Parathyroid adenoma (tissue), 2 donors: ENCODE data around the gene NLGN1.

ENCODE experiments used
- H2AFZ ChIP-seq: fragments of 300-600 bp; sonication (generic); one replicate; pipeline ENCODE4 v1.7.0; 2017; ENCODE audit warnings: antibody characterized with exemption, mild to moderate bottlenecking
- H3K27ac ChIP-seq: fragments of 300-600 bp; sonication (generic); one replicate; pipeline ENCODE4 v1.7.0; 2017
- H3K27me3 ChIP-seq: fragments of 300-600 bp; sonication (generic); one replicate; pipeline ENCODE4 v1.7.0; 2017; ENCODE audit warnings: low read length; ENCODE audit not compliant: control insufficient read depth, insufficient read depth
- H3K36me3 ChIP-seq: fragments of 300-600 bp; sonication (generic); one replicate; pipeline ENCODE4 v1.7.0; 2017; ENCODE audit warnings: low read length; ENCODE audit not compliant: control insufficient read depth, insufficient read depth
- H3K4me1 ChIP-seq: fragments of 300-600 bp; sonication (generic); one replicate; pipeline ENCODE4 v1.7.0; 2017; ENCODE audit warnings: control low read depth
- H3K4me2 ChIP-seq: fragments of 300-600 bp; sonication (generic); one replicate; pipeline ENCODE4 v1.7.0; 2017; ENCODE audit warnings: low read length
- H3K4me3 ChIP-seq: fragments of 300-600 bp; sonication (generic); one replicate; pipeline ENCODE4 v1.7.0; 2017; ENCODE audit warnings: low read depth, low read length
- H3K79me2 ChIP-seq: fragments of 300-600 bp; sonication (generic); one replicate; pipeline ENCODE4 v1.7.0; 2017; ENCODE audit warnings: control low read depth
- H3K9ac ChIP-seq: fragments of 300-600 bp; sonication (generic); one replicate; pipeline ENCODE4 v1.7.0; 2017; ENCODE audit warnings: mild to moderate bottlenecking
- H3K9me3 ChIP-seq: fragments of 300-600 bp; sonication (generic); one replicate; pipeline ENCODE4 v1.7.0; 2017; ENCODE audit warnings: low read length; ENCODE audit not compliant: control insufficient read depth
- TF ChIP-seq, protein P1 (sequence below): fragments of 300-600 bp; sonication (generic); IDR thresholded peaks from one replicate; pipeline ENCODE4 v1.7.0; 2017; ENCODE audit warnings: antibody characterized with exemption, mild to moderate bottlenecking
- donor health status: primary hyperparathyroidism.

The NLGN1 gene

DNA sequence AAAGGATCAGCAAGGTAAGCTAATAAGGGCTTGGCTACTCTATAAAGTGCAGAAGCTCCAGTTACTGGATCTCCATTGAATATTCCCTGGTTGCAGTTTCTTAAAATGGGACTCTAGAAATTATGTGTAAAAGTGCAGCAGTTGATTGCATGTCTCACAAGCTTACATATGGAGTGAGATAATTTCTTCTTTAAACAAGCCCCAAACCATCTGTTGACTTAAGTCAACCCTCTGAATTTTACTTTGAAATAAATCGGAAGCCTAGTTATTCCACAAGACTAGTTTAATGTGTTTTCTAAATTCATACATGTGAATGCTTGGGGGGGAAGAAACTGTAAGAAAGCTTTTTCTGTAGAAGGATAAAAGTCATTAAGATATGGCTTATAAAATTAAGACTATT lies 664.2 kb downstream of the NLGN1 start:
- no peaks in the 10 kb centered on the region for H3K9me3 ChIP-seq
- no peak overlapping the region for H3K4me2 ChIP-seq
- TF ChIP-seq, protein P1, sequence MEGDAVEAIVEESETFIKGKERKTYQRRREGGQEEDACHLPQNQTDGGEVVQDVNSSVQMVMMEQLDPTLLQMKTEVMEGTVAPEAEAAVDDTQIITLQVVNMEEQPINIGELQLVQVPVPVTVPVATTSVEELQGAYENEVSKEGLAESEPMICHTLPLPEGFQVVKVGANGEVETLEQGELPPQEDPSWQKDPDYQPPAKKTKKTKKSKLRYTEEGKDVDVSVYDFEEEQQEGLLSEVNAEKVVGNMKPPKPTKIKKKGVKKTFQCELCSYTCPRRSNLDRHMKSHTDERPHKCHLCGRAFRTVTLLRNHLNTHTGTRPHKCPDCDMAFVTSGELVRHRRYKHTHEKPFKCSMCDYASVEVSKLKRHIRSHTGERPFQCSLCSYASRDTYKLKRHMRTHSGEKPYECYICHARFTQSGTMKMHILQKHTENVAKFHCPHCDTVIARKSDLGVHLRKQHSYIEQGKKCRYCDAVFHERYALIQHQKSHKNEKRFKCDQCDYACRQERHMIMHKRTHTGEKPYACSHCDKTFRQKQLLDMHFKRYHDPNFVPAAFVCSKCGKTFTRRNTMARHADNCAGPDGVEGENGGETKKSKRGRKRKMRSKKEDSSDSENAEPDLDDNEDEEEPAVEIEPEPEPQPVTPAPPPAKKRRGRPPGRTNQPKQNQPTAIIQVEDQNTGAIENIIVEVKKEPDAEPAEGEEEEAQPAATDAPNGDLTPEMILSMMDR = no peak
- no peak overlapping the region for H3K4me3 ChIP-seq
- no peak overlapping the region for H3K9ac ChIP-seq
- no peak overlapping the region for H2AFZ ChIP-seq
- no peaks in the 10 kb centered on the region for H3K36me3 ChIP-seq
- no peaks in the 10 kb centered on the region for H3K79me2 ChIP-seq
- H3K27ac ChIP-seq = no peak overlapping the region
- no peaks in the 10 kb centered on the region for H3K27me3 ChIP-seq
- H3K4me1 ChIP-seq = no peaks in the 10 kb centered on the region

DNA sequence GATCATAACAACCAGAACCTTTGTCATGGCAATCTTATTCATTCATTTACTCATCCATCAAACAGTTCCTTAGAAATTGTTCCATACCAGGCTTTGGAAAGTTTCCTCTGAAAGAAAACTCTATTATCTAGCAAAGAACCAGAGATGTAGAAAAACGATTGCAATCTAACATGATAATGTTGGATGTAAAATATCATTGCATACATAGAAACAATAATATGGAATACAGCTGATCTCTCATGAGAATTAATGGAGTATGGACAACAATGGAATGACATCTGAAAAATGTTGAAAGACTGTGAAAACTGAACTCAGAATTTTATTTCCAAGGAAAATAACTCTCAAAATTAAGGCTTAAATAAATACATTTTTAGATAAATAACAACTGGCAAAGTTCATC lies 665.4 kb downstream of the NLGN1 start:
- no peak overlapping the region for H3K27ac ChIP-seq
- TF ChIP-seq, protein P1 = no peak
- H3K27me3 ChIP-seq = no peaks in the 10 kb centered on the region
- no peaks in the 10 kb centered on the region for H3K4me1 ChIP-seq
- no peaks in the 10 kb centered on the region for H3K36me3 ChIP-seq
- no peak overlapping the region for H3K9ac ChIP-seq
- H3K9me3 ChIP-seq = no peaks in the 10 kb centered on the region
- H3K79me2 ChIP-seq = no peaks in the 10 kb centered on the region
- no peak overlapping the region for H2AFZ ChIP-seq
- H3K4me2 ChIP-seq = no peak overlapping the region
- no peak overlapping the region for H3K4me3 ChIP-seq

DNA sequence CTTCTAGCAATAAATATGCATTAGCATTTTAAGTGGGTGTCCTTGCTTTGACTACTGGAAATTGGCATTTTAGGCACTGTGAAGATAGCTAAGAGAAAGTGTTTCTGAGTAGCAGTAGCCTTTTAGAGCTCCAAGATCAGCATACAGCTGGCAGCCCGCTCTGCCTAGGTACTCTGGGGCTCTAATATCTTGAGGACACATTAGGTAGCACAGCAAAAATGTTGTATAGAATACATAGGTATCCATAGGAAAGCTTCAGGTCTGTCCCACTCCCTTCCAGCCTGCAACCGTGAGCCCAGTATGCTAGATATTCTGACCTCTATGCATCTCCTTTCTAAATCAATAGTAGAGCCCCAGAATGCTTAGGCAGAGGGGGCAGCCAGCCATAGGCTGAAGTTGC lies 670.5 kb downstream of the NLGN1 start:
- H3K9me3 ChIP-seq = no peaks in the 10 kb centered on the region
- TF ChIP-seq, protein P1 = no peak
- no peak overlapping the region for H3K27ac ChIP-seq
- H3K4me3 ChIP-seq = no peak overlapping the region
- H3K79me2 ChIP-seq = no peaks in the 10 kb centered on the region
- H3K4me2 ChIP-seq = no peak overlapping the region
- no peak overlapping the region for H3K9ac ChIP-seq
- H3K36me3 ChIP-seq = no peaks in the 10 kb centered on the region
- no peaks in the 10 kb centered on the region for H3K4me1 ChIP-seq
- H3K27me3 ChIP-seq = no peaks in the 10 kb centered on the region
- no peak overlapping the region for H2AFZ ChIP-seq

DNA sequence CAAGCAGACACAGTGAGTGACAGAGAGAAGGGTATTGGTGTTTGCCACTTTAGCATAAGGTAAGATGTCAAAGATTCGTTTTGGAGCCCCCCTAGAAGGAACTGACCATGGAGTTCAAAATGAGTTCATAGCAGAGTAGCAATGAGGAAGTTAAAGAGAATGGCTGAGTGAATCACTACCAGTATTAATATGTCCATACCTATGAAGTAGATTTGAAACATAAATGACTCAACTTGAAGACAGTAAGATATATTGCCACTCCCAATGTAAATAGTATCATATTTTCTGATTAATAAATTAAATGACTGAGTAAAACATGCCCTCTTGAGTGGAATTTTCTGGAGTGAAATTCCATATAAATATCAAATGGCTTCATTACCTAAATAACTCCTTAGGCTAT lies 675.1 kb downstream of the NLGN1 start:
- H3K9me3 ChIP-seq = no peaks in the 10 kb centered on the region
- H3K4me3 ChIP-seq = no peak overlapping the region
- no peaks in the 10 kb centered on the region for H3K4me1 ChIP-seq
- no peak overlapping the region for H3K4me2 ChIP-seq
- TF ChIP-seq, protein P1 = no peak
- H2AFZ ChIP-seq = no peak overlapping the region
- H3K36me3 ChIP-seq = no peaks in the 10 kb centered on the region
- H3K27ac ChIP-seq = no peak overlapping the region
- H3K27me3 ChIP-seq = no peaks in the 10 kb centered on the region
- no peak overlapping the region for H3K9ac ChIP-seq
- H3K79me2 ChIP-seq = no peaks in the 10 kb centered on the region

DNA sequence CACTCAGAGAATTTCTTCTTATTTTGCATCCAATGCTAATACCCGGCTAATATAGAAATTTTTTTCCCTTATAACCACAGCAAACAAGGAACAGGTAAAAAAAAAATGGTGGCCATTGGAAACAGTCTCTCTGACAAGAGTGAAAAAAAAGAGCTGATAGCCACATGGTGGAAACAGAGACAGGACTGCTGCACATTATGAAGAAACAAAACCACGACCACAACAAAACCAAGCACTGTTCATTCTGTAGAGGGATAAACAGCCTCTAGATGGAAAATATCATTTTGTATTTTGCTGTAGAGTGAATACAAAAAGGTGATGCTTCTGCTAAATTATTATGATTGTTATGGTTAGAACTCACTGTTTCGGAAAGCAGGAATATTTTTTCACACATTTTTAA lies 686.2 kb downstream of the NLGN1 start:
- TF ChIP-seq, protein P1 = no peak
- H3K9me3 ChIP-seq = no peaks in the 10 kb centered on the region

More for the DNA sequence above, 686.2 kb downstream of the NLGN1 start:
- Histone ChIP-seq H2AFZ (no peak overlapping the region), H3K4me3 (no peak overlapping the region), H3K27ac (no peak overlapping the region), H3K36me3 (no peaks in the 10 kb centered on the region), H3K79me2 (no peaks in the 10 kb centered on the region), H3K9ac (no peak overlapping the region), H3K27me3 (no peaks in the 10 kb centered on the region), H3K4me2 (no peak overlapping the region), H3K4me1 (no peaks in the 10 kb centered on the region)
